Ascending aorta (tissue), 2 donors: ENCODE results near the gene PLAGL1. TPM values are rescaled to one million over a fixed set of nuclear protein-coding genes. Genes with fewer than 3 reads are reported as not detected.

Experiments used
- DNase-seq, 2 donors: peaks; one replicate each; pipeline ENCODE4 v3.0.0-alpha.2; 2019; ENCODE audit warnings: low spot score in 2 of 2
- H3K27ac ChIP-seq, 2 donors: fragments of 200-600 bp; sonication (generic); one replicate each; pipeline ENCODE4 v1.5.1; 2016 to 2017; ENCODE audit warnings: mild to moderate bottlenecking in 1 of 2
- H3K27me3 ChIP-seq: fragments of 200-600 bp; sonication (generic); one replicate; pipeline ENCODE4 v1.5.1; 2017
- H3K36me3 ChIP-seq, 2 donors: fragments of 200-600 bp; sonication (generic); one replicate each; pipeline ENCODE4 v1.5.1; 2016
- H3K4me1 ChIP-seq, 2 donors: fragments of 200-600 bp; sonication (generic); one replicate each; pipeline ENCODE4 v1.5.1; 2016 to 2017; ENCODE audit warnings: mild to moderate bottlenecking in 1 of 2
- H3K4me3 ChIP-seq, 2 donors: fragments of 200-600 bp; sonication (generic); one replicate each; pipeline ENCODE4 v1.5.1; 2016 to 2017; ENCODE audit warnings: mild to moderate bottlenecking in 1 of 2
- H3K9me3 ChIP-seq, 2 donors: fragments of 200-600 bp; sonication (generic); one replicate each; pipeline ENCODE4 v1.5.1; 2016
- CTCF ChIP-seq, 3 experiments: fragments of 200-600 bp in 2 of 3; fragments of 450-650 bp in 1 of 3; sonication (generic) in 2 of 3; IDR thresholded peaks; one replicate each; pipeline ENCODE4 v1.5.1; 2016 to 2019; ENCODE audit warnings: antibody characterized with exemption in 3 of 3, mild to moderate bottlenecking in 1 of 3, moderate library complexity in 1 of 3
- intact Hi-C: fragments of 100-400 bp; cut with DNase I; formaldehyde crosslinking; loops from one replicate; pipeline ENCODE4 v1.15.1; 2023
- total RNA-seq: library from RNA; depleted of rRNA; stranded (reverse); fragments of >200 nt; gene quantifications from one replicate; pipeline ENCODE4 v1.1.0, GENCODE V29; 2016

PLAGL1 gene
- total RNA-seq, 1 donor from 2014 or later, result 86.3 TPM

- Histone ChIP-seq H3K27me3 (no peaks in the 10 kb centered on the region), H3K9me3 (no peaks in the 10 kb centered on the region), H3K36me3 (no peaks in the 10 kb centered on the region), H3K4me1 (no peaks in the 10 kb centered on the region), H3K27ac (no peak overlapping the region), H3K4me3 (no peak overlapping the region)
- intact Hi-C loops, result no loop called here
- no peak for TF ChIP-seq CTCF (IDR thresholded peaks at IDR 0.05)
- DNase-seq, result no peak
Measured at GRCh38 chr6:143894655-143895054, 113.4 kb downstream of the PLAGL1 start.

Other genes starting within 250 kb of the PLAGL1 start
- gene LTV1, start 164.9 kb downstream of the PLAGL1 start, total RNA-seq, result 4.6 TPM
- not detected for gene ZC2HC1B, start 143.8 kb downstream of the PLAGL1 start, total RNA-seq
- gene SF3B5, start 87.3 kb upstream of the PLAGL1 start, total RNA-seq, result 123 TPM
- gene STX11, start 142.3 kb upstream of the PLAGL1 start, total RNA-seq, result 29.5 TPM